ENCODE results near the gene FMNL2.

Gene FMNL2

GRCh38 chr2:152560873-152561595 lies 226.1 kb downstream of the FMNL2 start:
- DNase-seq = no peak

- no peak for DNase-seq
Measured at GRCh38 chr2:152562198-152562884, 227.4 kb downstream of the FMNL2 start.

- no peak for DNase-seq
Measured at GRCh38 chr2:152563764-152564163, 228.8 kb downstream of the FMNL2 start.

GRCh38 chr2:152564754-152565551 lies 230.0 kb downstream of the FMNL2 start:
- no peak for DNase-seq

GRCh38 chr2:152565884-152566727 lies 231.1 kb downstream of the FMNL2 start:
- no peak for DNase-seq

GRCh38 chr2:152566728-152567069 lies 231.7 kb downstream of the FMNL2 start:
- peak in 1 of 2 donors; percentile 27 for DNase-seq

- no peak for DNase-seq
Measured at GRCh38 chr2:152568531-152568930, 233.6 kb downstream of the FMNL2 start.

GRCh38 chr2:152569186-152569585 lies 234.2 kb downstream of the FMNL2 start:
- DNase-seq = no peak

- DNase-seq = no peak
Measured at GRCh38 chr2:152571048-152571766, 236.2 kb downstream of the FMNL2 start.

GRCh38 chr2:152572031-152572430 lies 237.1 kb downstream of the FMNL2 start:
- no peak for DNase-seq

GRCh38 chr2:152573168-152573567 lies 238.2 kb downstream of the FMNL2 start:
- peak in 1 of 2 donors; percentile 40 for DNase-seq

- no peak for DNase-seq
Measured at GRCh38 chr2:152577579-152577978, 242.6 kb downstream of the FMNL2 start.

GRCh38 chr2:152578573-152578972 lies 243.6 kb downstream of the FMNL2 start:
- DNase-seq = no peak

- DNase-seq = no peak
Measured at GRCh38 chr2:152580714-152581113, 245.7 kb downstream of the FMNL2 start.

- no peak for DNase-seq
Measured at GRCh38 chr2:152581360-152581759, 246.4 kb downstream of the FMNL2 start.

GRCh38 chr2:152582081-152582480 lies 247.1 kb downstream of the FMNL2 start:
- no peak for DNase-seq

GRCh38 chr2:152583512-152584229 lies 248.7 kb downstream of the FMNL2 start:
- DNase-seq = no peak

GRCh38 chr2:152584301-152584700 lies 249.3 kb downstream of the FMNL2 start:
- DNase-seq = no peak

GRCh38 chr2:152585830-152586484 lies 251.0 kb downstream of the FMNL2 start:
- DNase-seq = no peak

- DNase-seq = no peak
Measured at GRCh38 chr2:152587187-152587947, 252.4 kb downstream of the FMNL2 start.

All from CD4-positive, alpha-beta T cell treated with Interleukin-1 beta for 1 hour (primary cell).